ENCODE measurements around the gene DIS3L2.

Gene DIS3L2

GRCh38 chr2:232340171-232340935, 378.8 kb downstream of the DIS3L2 start:
- DNase-seq (ENCODE audit: low read depth in 1 of 2, low spot score in 1 of 2) = no peak

GRCh38 chr2:232341061-232341738, 379.7 kb downstream of the DIS3L2 start:
- no peak for DNase-seq (ENCODE audit: low read depth in 1 of 2, low spot score in 1 of 2)

- no peak for DNase-seq (ENCODE audit: low read depth in 1 of 2, low spot score in 1 of 2)
Measured at GRCh38 chr2:232341739-232342126, 380.2 kb downstream of the DIS3L2 start.

- no peak for DNase-seq (ENCODE audit: low read depth in 1 of 2, low spot score in 1 of 2)
Measured at GRCh38 chr2:232342635-232343565, 381.4 kb downstream of the DIS3L2 start.

- DNase-seq (ENCODE audit: low read depth in 1 of 2, low spot score in 1 of 2) = no peak
Measured at GRCh38 chr2:232343821-232344220, 382.3 kb downstream of the DIS3L2 start.

- DNase-seq (ENCODE audit: low read depth in 1 of 2, low spot score in 1 of 2) = no peak
Measured at GRCh38 chr2:232345251-232345650, 383.7 kb downstream of the DIS3L2 start.

- no peak for DNase-seq (ENCODE audit: low read depth in 1 of 2, low spot score in 1 of 2)
Measured at GRCh38 chr2:232347369-232347768, 385.9 kb downstream of the DIS3L2 start.

GRCh38 chr2:232348936-232349335, 387.4 kb downstream of the DIS3L2 start:
- DNase-seq (ENCODE audit: low read depth in 1 of 2, low spot score in 1 of 2) = no peak

- DNase-seq (ENCODE audit: low read depth in 1 of 2, low spot score in 1 of 2) = no peak
Measured at GRCh38 chr2:232349546-232349945, 388.0 kb downstream of the DIS3L2 start.

GRCh38 chr2:232349946-232350635, 388.6 kb downstream of the DIS3L2 start:
- DNase-seq (ENCODE audit: low read depth in 1 of 2, low spot score in 1 of 2) = no peak

GRCh38 chr2:232350804-232351685, 389.5 kb downstream of the DIS3L2 start:
- no peak for DNase-seq (ENCODE audit: low read depth in 1 of 2, low spot score in 1 of 2)

- no peak for DNase-seq (ENCODE audit: low read depth in 1 of 2, low spot score in 1 of 2)
Measured at GRCh38 chr2:232351686-232352510, 390.4 kb downstream of the DIS3L2 start.

GRCh38 chr2:232352511-232353091, 391.1 kb downstream of the DIS3L2 start:
- no peak for DNase-seq (ENCODE audit: low read depth in 1 of 2, low spot score in 1 of 2)

GRCh38 chr2:232353096-232353495, 391.6 kb downstream of the DIS3L2 start:
- no peak for DNase-seq (ENCODE audit: low read depth in 1 of 2, low spot score in 1 of 2)

- DNase-seq (ENCODE audit: low read depth in 1 of 2, low spot score in 1 of 2) = no peak
Measured at GRCh38 chr2:232353660-232354059, 392.1 kb downstream of the DIS3L2 start.

- no peak for DNase-seq (ENCODE audit: low read depth in 1 of 2, low spot score in 1 of 2)
Measured at GRCh38 chr2:232354069-232354468, 392.6 kb downstream of the DIS3L2 start.

GRCh38 chr2:232361646-232362045, 400.1 kb downstream of the DIS3L2 start:
- DNase-seq (ENCODE audit: low read depth in 1 of 2, low spot score in 1 of 2) = no peak

- no peak for DNase-seq (ENCODE audit: low read depth in 1 of 2, low spot score in 1 of 2)
Measured at GRCh38 chr2:232362174-232362900, 400.8 kb downstream of the DIS3L2 start.

All from stimulated activated CD4-positive, alpha-beta T cell treated with anti-CD3 and anti-CD28 coated beads, Interleukin-15, amount 100 ng/mL, for 1 hour (primary cell).